Activated CD4-positive, CD25-positive, alpha-beta regulatory T cell treated with anti-CD3 and anti-CD28 coated beads, Interleukin-2, amount 50 U/mL, for 72 hours (primary cell): ENCODE results near the gene QSOX1.
"Not testable (repeated sequence)": the region's sequence is repeated elsewhere in the genome, so short reads cannot be mapped to it uniquely, and the experiment has no call there.

ENCODE experiments used
- DNase-seq: peaks from one replicate; pipeline ENCODE4 v3.0.0; 2021

QSOX1 gene

DNA sequence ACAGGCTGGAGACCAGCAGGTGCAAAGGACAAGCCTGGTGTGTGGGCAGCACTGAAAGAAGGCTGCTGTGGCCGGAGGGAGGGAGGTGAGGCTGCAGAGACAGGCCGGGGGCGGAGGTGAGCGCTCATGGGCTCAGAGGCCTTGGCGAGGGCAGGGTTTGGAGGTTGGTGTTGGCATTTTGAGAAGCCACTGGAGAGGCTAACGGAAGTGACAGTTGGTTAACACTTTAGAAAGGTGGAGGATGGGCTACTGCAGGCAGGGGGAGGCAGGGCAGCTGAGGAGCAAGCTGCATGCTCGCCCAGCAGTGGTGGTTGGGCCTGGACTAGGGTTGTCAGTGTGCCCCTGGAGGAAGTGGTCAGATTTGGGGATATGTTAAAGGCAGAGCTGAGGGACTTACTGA is 37.5 kb downstream of the QSOX1 start:
- DNase-seq: no peak

DNA sequence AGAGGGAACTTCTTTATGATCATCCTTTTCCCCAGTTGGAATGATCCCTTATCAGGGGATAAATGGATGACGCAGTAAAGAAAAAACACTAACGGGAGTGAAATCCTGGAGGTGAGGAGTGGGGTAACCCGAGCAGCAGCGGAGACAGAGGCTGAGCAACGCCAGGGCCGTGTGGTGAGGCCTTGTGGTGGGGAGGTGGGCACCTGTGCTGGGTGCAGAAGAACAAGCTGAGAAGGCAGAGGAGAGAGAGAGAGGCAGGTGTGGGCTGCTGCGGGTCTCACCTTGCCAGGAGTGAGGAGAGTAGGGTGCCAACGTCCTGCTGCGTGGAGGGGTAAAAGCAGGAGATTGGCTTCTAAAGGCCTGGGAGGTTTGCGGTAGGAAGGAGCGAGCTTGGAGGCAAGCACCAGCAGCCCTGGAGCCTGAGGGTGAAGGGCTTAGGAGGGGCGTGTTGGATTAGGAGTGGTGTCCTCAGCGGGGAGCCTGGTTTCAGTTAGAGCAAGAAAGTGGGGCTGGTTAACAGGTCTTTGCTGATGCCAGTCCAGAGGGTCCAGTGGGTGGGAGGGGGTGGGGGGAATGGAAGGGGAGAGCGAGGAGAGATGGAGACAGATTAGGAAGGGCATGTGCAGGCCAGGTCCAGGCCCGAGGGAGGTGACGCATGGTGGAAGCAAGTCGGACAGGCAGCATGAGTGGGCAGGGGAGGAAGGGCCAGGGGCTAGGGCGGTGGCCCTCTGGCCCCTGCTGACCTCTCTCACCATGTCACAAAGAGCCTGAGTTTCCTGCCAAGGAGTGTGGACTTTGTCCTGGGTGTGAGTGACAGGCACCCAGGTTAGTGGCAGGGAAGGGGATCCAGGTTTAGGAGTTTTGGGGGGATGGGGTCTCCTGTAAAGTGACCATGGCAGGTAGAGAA is 38.7 kb downstream of the QSOX1 start:
- no peak for DNase-seq

DNA sequence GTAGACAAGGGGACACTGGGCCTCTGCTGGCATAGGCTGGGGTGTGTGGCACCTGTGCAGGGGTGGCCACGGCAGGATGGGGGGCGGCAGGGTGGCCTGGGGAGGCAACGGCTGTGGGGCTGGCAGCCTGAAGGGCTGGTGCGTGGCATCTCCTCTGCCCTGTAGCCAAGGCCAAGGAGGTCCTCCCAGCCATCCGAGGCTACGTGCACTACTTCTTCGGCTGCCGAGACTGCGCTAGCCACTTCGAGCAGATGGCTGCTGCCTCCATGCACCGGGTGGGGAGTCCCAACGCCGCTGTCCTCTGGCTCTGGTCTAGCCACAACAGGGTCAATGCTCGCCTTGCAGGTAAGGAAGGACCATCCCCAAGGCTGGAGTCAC is 39.4 kb downstream of the QSOX1 start:
- no peak for DNase-seq

DNA sequence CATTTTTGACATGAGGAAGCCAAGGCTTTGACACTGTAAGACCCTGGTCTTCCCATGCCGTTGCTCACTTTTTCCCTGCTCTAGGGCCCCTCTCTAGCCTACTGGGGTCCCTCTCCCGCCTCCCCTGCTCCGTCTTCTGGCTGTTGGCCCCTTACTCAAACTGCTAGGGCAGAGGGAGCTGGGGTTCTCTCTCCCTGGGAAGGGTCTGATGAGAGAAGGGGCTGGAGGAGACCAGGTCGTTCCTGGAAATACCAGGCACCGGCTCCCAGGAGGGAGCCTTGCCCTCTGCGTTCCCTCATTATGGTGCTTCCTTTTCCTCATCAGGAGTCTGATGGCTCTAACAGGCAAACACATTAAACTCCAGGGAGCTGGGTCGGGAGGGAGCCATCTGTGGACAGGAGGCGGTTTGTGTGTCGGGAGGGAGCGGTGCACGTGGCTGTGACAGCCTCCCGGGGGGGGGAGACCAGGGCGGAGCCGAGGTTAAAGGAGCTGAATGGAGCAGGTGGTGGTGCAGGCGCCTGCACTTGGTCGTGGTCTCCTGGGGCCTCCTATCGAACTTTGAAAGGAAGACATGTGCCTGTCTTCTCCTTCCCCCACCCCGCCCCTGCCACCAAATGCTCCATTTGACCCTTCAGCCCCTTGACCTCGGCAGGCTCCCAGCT is 40.0 kb downstream of the QSOX1 start:
- DNase-seq: no peak

- no peak for DNase-seq
Observed at GRCh38 chr1:180195401-180195800, 40.7 kb downstream of the QSOX1 start.

GRCh38 chr1:180195916-180196315 is 41.2 kb downstream of the QSOX1 start:
- DNase-seq: no peak

DNA sequence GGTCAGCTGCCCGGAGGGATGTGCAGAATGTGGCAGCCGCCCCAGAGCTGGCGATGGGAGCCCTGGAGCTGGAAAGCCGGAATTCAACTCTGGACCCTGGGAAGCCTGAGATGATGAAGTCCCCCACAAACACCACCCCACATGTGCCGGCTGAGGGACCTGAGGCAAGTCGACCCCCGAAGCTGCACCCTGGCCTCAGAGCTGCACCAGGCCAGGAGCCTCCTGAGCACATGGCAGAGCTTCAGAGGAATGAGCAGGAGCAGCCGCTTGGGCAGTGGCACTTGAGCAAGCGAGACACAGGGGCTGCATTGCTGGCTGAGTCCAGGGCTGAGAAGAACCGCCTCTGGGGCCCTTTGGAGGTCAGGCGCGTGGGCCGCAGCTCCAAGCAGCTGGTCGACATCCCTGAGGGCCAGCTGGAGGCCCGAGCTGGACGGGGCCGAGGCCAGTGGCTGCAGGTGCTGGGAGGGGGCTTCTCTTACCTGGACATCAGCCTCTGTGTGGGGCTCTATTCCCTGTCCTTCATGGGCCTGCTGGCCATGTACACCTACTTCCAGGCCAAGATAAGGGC is 41.9 kb downstream of the QSOX1 start:
- no peak for DNase-seq

GRCh38 chr1:180197231-180197630 is 42.6 kb downstream of the QSOX1 start:
- no peak for DNase-seq

GRCh38 chr1:180198196-180198595 is 43.5 kb downstream of the QSOX1 start:
- no peak for DNase-seq

- DNase-seq: no peak
Observed at GRCh38 chr1:180198611-180199010, 43.9 kb downstream of the QSOX1 start.

GRCh38 chr1:180199018-180199417 is 44.3 kb downstream of the QSOX1 start:
- no peak for DNase-seq

- DNase-seq: no peak
Observed at GRCh38 chr1:180201451-180202200, 47.0 kb downstream of the QSOX1 start.

GRCh38 chr1:180202588-180202987 is 47.9 kb downstream of the QSOX1 start:
- DNase-seq: not testable (repeated sequence)

DNA sequence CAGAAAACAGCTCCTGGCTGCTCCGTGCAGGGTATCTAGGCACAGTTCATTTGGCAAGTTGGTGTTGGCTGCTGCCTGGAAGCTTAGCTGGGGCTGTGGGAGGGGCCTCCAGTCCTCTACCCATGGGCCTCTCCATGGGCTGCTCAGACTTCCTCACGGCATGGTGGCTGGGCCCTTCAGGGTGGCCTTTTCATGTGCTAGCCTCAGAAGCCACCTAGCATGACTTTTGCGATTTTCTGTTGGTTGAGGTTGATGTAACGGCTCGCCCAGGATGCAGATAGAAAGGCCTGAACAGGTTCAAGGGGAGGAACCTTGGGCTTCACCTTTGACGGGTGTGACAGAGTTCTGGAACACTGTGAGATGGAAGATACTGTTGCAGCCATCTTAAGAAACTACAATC is 49.6 kb downstream of the QSOX1 start:
- DNase-seq: no peak

GRCh38 chr1:180206581-180206980 is 51.9 kb downstream of the QSOX1 start:
- DNase-seq: no peak

- DNase-seq: no peak
Observed at GRCh38 chr1:180208264-180208663, 53.6 kb downstream of the QSOX1 start.

DNA sequence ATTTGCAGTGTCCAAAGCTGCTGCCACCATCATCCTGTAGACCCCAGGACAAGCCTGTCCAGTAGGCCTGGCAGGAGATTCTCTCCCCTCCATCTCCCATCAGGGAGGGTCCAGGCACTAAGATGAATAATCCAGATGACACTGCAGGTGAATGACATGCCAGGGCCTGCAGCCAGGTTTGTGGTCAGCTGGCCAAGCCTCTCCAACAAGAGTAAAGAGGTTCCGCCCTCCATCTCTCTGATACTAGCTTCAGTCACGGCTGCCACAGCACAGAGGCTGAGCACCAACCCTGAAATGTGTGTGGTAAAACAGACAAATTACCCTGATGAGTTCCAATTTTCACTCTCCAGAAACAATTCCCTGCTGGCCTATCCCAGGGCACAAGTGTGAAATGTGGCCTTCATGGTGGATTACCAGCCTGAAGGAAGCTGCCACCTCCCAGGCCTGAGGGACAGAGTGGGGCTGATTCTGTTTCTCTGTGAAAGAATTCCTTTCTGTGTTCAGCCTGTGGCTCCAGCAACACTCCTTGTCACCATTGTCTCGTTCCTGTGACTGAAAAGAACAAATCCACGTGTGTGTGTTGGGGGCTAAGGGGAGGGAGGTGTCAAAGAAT is 55.4 kb downstream of the QSOX1 start:
- DNase-seq: no peak

GRCh38 chr1:180211156-180211859 is 56.6 kb downstream of the QSOX1 start:
- no peak for DNase-seq

DNA sequence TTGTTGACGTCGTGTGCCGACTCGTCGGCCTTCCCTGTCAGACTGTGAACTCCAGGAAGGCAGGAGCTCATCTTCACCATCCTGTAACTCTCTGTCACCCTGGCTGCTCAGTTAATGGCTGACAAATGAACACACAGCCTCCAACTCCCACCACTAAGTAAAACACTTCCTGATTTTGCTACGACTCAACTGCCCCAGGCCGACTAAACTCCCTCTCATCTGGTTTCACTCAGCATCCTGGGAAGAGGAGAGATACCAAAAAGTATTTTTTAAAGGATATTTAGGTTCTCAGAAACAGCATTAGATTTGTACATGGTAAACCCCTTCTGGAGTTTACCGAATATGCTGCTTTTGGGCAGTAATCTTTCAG is 57.2 kb downstream of the QSOX1 start:
- no peak for DNase-seq

DNA sequence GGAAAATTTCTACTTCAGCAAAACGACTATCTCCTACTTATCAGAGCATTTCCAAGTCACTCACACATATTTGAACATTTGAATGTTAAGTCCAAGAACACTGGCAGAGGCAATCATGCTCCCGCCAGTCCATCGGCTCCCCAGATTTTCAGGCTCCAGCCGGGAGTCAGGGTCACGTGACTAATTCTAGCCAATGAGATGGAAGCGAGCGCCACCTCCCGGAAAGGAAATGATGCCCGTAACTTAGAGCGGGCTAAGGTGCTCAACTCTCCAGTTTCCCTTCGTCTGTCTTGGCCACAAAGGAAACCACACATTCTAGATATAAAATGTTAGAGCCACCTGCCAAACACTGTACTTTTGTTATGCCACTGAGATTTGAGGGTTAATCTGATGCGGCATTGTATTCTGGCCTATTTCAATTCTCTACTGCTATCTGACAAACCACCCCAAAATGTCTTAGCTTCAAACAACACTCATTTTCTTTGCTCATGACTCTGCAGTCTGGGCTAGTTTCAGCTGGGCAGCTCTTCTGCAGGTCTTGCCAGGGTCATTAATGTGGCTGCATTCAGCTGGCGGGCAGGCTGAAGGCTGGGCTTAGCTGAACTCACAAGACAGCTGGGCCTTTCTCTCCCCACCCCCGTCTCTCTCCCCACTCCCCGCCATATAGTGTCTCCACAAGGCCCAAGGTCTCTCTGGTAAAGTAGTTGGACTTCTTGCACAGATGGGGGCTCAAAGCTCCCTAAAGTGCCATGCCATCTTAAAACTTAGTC is 58.9 kb downstream of the QSOX1 start:
- peak; percentile 65 for DNase-seq

DNA sequence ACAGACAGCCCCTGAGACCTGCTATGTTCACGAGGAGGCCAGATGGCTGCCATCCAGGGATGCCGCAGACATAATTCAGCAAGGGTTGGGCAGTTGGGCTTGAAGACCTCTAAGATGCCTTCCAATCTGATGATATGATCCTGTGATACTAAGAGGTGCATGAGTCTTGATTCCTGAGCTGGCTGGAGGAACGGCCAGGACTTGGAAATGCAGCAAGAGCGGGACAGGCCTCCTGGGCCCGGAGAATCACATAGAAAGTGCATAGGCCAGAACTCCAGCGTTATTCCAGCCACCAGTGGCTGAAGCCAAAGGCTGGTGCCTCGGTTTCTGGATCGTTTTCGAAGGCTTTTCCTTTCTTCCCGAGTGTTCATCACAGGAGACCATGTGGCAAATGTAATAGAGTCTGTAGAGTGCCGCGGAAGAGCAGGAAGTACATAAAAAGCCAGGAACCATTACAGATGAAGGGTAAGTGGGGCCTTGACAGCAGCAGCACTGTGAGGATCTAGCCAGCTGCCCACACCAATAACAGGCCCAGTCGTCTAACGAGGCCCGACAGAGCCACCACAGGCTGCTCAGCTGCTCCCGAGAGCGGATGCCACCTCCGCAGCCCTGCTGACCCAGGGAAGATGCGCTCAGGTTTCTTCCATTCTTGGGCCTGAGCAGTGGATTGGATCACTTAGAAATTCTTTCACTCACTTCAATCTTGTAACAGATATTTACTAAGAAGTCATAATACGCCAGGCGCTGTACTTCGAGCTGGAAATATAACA is 61.4 kb downstream of the QSOX1 start:
- no peak for DNase-seq
